Endothelial cell of hepatic sinusoid (primary cell): ENCODE data around the gene FILIP1L.

Source experiments
- in situ Hi-C: cut with HindIII; loops from 2 replicates; pipeline ENCODE4 v1.10.0; 2017; ENCODE audit warnings: low sequenced_read_pairs

FILIP1L gene

GRCh38 chr3:99907959-99908544 lies 206.2 kb downstream of the FILIP1L start:
- in situ Hi-C loops, result no loop called here

GRCh38 chr3:99903869-99904268 lies 210.4 kb downstream of the FILIP1L start:
- in situ Hi-C loops, result no loop called here

GRCh38 chr3:99902091-99902490 lies 212.2 kb downstream of the FILIP1L start:
- in situ Hi-C loops, result no loop called here

DNA sequence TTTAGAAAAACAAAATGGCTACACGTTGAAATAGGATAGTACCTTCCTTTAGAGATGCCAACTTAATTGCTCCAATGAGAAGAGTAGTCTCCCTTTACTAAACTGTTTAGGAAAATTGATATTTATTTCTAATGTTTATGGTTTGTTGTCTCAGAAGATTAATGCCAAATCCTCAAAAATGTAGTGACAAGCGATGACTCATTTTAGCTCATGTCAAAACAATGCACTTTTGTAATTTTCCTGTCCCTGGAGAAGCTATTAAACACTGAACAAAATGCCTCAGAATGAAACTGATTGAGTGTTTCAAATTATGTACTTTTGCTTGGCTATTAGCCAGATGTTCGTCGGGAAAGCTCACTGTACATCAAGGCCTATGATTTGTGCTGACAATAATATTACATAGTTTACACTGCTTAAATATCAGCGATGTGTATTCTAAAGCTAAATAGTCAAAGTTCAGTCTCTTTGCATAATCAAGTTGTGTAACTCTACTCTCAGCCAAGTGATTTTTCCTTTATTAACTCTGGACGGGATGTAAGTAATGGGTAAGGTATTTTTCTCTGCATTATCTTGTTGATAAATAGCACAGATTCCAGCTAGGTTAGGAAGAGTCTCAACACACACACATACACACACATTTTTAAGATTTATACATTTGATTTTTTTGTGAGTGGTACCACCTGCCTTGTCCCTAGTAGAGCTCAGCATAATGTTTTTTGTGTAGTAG lies 212.9 kb downstream of the FILIP1L start:
- in situ Hi-C loops, result no loop called here

- in situ Hi-C loops, result no loop called here
These were observed 214.1 kb downstream of the FILIP1L start for GRCh38 chr3:99900248-99900647.

- in situ Hi-C loops, result no loop called here
These were observed 214.7 kb downstream of the FILIP1L start for GRCh38 chr3:99899603-99900002.

- in situ Hi-C loops, result no loop called here
These were observed 217.8 kb downstream of the FILIP1L start for GRCh38 chr3:99896482-99896881.

- in situ Hi-C loops, result no loop called here
These were observed 218.4 kb downstream of the FILIP1L start for GRCh38 chr3:99895703-99896441.

GRCh38 chr3:99895131-99895696 lies 219.1 kb downstream of the FILIP1L start:
- in situ Hi-C loops, result no loop called here

DNA sequence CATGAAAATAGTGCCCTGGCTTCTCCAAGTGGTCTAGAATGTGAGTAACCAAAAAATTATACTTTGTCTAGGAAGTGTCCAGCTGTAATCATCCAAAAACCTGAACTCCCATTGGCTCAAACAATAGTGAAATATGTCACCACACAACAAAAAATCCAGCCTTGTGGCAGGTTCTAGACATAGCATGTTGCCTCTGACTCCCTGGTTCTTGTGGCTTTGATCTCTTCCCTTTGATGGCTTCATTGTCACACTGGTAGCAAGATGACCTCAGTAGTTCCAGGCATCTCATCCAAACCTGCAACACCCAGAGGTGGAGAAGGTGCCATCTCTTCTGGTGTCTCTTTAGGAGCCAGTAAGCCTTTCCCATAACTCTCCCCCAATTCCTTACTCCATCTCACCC lies 222.0 kb downstream of the FILIP1L start:
- in situ Hi-C loops, result no loop called here

GRCh38 chr3:99891610-99892285 lies 222.6 kb downstream of the FILIP1L start:
- in situ Hi-C loops, result no loop called here

GRCh38 chr3:99885851-99886250 lies 228.4 kb downstream of the FILIP1L start:
- in situ Hi-C loops, result no loop called here

- in situ Hi-C loops, result no loop called here
These were observed 229.2 kb downstream of the FILIP1L start for GRCh38 chr3:99885085-99885484.

- in situ Hi-C loops, result no loop called here
These were observed 229.8 kb downstream of the FILIP1L start for GRCh38 chr3:99884484-99884883.

GRCh38 chr3:99883693-99884092 lies 230.6 kb downstream of the FILIP1L start:
- in situ Hi-C loops, result no loop called here

DNA sequence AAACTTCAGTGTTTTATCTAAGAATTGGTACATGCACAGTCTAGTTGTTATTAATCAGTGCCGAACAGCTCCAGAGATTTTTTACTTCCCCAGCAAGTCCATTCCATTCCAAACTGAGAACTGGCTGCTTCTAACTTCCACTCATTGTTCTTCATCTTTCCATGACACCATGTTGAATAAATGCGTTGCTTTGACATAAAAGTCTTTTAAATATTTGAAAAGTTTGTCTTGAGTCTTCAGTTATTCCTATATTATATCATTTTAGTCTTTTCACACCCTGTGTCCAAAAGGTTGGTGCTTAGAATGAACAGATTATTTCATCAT lies 231.2 kb downstream of the FILIP1L start:
- in situ Hi-C loops, result no loop called here

GRCh38 chr3:99882436-99883137 lies 231.7 kb downstream of the FILIP1L start:
- in situ Hi-C loops, result no loop called here

DNA sequence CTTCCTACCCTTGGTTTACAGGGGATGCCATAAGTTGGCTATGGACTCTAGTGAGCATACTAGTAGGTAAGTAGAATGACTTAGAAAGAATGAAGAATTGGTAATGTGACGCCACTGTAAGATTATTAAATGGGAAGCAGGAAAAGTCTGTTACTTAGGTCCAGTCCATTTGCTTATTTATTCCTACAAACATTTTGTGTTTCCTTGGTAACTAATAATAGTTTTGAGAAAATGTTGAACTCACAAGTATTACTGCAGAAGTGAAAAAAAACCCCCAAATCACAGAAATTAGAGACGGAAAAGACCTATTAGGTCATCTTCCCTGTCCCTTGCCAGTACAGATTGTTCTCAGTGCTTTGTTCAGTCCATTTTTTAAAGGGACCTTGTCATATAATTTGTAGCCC lies 233.2 kb downstream of the FILIP1L start:
- in situ Hi-C loops, result no loop called here

- in situ Hi-C loops, result no loop called here
These were observed 235.0 kb downstream of the FILIP1L start for GRCh38 chr3:99879275-99879674.

GRCh38 chr3:99878005-99878404 lies 236.3 kb downstream of the FILIP1L start:
- in situ Hi-C loops, result no loop called here
